GM18909 (cell line): Measurements from ENCODE around the gene HPS4.

ENCODE experiments used
- ATAC-seq: cut with Tn5 transposase; IDR thresholded peaks from one replicate; pipeline ENCODE4 v1.9.1; 2021; ENCODE audit warnings: mild to moderate bottlenecking; ENCODE audit not compliant: unreplicated experiment, poor library complexity

Gene HPS4

DNA sequence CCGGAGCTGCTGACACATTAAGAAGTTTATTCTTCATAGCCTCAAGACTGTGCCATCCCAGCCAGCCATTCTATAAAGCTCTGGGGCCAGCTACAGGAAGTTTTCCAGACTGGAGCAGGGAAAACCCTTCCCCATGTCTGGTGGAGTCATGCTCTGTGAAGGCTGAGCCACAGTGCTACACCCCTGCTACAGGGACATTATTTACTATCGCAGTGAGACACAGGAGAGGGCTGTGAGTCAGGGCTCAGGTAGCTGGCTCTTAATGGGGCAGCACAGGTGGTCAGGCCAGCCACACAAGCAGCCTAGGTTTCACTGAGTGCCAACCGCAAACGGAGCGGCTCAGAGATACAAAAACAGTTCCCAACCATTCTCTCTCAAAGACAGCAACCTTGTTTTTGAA is 12.1 kb downstream of the HPS4 start:
- no peak for ATAC-seq

GRCh38 chr22:26470807-26471206 is 12.8 kb downstream of the HPS4 start:
- ATAC-seq = no peak

- no peak for ATAC-seq
Measured at GRCh38 chr22:26466196-26466595, 17.4 kb downstream of the HPS4 start.

DNA sequence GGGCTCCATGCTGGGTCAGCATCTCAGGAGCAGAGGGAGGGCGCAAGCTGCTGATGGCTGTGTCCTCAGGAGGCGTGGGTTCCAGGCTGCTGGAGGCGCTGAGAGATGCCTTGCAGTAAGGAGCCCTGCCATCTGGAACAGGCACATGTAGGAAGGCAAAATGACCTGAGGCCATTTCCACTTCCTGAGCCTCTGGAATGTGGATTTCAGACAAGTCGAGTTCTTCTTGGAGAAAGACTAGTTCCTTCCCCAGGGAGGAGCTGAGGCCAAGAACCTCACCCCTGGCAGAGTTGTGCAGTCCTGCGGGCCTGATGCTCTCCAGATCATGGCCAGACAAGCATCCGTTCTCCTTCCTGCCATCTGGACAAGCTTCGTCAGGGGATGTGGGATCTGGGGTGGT is 19.3 kb downstream of the HPS4 start:
- ATAC-seq = no peak

DNA sequence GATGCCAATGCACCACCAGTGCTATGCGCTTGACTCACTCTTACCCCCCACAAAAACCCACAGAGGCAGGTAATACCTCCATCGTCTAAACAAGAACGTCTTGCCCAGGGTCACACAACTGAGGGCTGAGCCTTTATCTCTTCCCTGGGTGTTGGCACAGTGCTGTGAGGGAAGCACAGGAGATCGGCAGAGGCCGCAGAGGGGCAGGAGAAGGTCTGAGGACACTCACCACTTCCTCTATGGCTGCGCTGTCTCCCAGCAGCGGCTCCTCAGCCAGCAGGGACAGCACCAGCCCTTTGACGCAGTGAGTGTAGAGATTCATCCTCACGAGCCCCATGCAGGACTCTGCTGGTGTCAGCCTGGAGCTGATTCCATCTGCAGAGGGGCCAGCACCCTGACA is 19.9 kb downstream of the HPS4 start:
- no peak for ATAC-seq

DNA sequence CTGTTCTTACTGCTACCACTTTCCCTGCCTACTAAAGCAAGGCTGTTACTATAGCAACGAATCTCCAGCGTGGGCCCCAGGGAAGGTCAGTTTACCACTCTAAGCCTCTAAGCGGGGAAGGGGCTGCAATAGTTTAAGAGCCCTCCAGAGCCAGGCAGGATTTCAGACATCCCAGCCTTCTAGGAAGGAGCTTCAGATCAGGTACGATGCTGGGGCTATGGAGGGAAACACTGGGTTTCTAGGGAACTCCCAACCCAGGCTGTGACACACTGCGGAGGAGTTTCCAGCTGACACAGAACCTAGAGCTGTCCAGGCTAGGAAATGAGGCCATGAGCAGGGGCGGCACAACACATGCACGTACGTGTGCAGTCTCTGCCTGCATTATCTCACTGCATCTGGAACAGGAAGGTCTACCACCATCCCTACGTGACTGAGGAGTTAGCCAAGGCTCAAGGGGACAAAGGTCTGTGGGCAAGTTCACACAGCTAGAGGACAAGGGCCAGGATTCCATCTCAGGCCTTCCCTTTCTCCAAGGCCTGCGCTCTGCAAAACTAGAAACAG is 20.4 kb downstream of the HPS4 start:
- no peak for ATAC-seq

- no peak for ATAC-seq
Measured at GRCh38 chr22:26462641-26463040, 20.9 kb downstream of the HPS4 start.

- no peak for ATAC-seq
Measured at GRCh38 chr22:26462051-26462450, 21.5 kb downstream of the HPS4 start.

DNA sequence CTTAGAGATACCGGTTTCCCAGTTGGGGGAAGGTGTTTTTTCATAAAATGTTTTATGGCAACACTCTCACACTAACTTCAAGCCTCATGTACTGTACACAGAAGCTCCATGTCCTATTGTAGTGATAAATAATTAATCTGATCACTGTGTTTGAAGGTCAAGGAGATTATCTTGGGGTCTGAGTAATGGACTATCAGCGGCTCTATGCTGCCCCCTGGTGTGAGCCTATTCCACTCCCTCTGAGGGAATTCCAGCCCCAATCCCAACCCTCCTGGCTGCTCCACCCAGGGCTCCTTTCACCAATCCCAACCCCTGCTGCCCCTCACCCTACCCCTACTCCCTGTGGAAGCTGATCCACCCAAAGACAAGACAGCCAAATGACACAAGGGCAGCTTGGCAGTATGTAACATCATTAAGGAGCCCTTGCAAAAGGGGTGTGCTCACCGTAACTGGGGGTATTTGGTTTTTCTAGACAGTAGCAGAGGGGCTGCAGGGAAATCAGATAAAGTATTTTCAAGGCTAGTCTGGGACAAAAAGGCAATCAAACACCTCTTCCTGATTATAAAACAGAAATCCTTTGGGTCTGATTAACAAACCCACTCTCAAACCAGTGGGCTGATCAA is 22.3 kb downstream of the HPS4 start:
- ATAC-seq = no peak

GRCh38 chr22:26460202-26460601 is 23.4 kb downstream of the HPS4 start:
- ATAC-seq = no peak

DNA sequence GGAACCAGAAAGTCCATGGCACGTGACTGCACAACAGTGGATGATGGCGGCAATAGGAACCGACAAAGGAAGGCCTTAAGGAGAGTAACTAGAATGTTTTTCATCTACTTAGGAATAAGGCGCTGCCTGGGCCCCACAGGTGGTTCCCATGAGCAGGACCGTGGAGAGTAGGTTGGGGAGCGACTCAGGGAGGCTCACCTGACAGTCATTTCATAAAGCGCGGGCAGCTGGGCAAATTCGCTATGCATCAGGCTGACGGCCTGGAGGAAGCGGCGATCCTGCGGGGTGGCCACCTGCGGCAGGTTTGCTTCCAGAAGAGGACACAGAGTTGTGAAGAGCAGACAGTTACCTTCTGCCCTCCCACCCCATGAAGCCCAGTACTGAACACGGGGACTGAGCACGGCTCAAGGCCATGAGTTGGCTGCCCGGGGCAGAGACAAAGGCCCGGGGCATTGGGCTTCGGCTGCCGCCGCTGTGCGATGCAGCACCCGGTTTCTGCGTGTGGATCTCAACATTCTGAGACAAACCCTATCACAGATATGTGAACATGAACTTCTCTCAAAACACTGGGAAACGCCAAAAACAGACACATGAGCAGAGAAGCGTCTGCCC is 25.8 kb downstream of the HPS4 start:
- no peak for ATAC-seq

- no peak for ATAC-seq
Measured at GRCh38 chr22:26453812-26454500, 29.6 kb downstream of the HPS4 start.

DNA sequence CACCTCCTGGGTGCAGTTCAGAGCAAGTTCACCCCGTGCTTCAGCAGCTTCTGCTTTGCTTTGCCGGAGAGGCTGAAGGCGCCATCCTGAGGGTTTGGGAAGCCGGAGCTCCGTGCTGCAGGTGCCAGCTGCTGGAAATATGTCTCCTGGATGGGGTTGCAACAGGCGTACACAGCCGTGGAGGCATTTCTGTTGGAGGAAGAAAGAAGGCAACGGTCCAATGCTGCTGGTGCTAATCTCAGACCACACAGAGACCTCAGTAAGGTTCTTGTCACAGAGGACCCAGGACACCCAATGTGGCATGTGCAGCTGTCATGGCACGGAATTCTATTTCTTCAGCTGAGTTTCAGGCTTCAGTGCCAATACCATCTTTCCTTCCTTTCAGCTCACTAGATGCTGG is 30.4 kb downstream of the HPS4 start:
- ATAC-seq = no peak

DNA sequence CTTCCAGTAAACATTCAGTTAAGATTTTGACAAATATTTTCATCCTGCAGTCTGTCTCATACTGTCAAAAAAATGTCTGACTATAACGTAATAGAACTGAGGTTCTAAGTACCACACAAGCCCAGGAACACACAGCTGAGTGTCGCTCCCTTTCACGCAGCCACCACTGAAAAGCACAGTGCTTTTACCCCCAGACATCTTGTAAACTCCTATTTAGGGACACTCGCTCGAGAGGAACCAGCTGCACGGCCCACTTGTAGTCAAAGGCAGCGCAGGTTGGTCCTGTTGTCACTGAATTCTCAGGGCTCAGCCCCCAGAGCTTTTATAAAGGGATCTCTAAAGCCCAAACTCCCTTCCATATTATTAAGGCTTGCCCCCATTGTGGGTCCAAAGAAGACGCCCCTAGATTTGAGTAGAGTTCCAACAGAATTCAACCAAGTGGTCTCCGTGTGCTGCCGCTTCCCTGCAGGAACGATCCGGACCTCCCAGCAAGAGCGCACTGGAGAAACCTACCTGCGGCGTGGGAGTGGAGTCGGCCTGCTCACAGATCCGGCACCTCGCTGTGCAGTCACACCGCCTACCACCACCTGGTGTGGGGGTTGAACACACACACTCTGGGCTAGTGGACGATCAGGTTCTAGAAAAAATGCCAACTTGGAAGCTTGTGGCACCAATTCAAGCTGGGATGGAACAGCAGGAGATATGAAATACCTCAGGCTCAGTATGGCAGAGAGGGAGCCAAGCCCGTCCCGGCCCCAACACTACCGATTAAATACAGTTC is 31.2 kb downstream of the HPS4 start:
- no peak for ATAC-seq

DNA sequence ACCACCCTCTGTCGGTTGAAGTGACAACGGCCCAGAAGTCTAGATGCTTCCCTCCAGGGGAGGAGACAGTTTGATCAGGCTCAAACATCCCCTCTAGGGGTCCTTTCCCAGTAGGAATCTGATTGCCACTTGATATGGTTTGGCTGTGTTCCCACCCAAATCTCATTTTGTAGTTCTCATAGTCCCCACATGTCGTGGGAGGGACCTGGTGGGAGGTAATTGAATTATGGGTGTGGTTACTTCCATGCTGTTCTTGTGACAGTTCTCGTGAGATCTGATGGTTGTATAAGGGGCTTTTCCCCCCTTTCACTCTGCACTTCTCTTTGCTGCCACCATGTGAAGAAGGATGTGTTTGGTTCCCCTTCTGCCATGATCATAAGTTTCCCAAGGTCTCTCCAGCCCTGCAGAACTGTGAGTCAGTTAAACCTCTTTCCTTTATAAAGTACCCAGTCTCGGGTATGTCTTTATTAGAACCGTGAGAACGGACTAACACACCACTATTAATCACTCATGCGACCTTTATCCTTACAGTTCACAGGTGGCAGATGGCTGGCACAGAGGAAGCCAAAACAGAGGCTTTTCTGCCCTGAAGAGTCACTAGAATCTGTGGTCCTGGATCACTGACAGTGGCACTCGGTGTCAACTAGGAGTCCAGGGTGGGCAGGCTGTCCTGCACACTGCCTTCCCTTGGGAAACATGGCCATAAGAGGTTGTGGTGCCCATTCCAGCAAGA is 33.0 kb downstream of the HPS4 start:
- ATAC-seq = no peak

- ATAC-seq = no peak
Measured at GRCh38 chr22:26448941-26449340, 34.6 kb downstream of the HPS4 start.

GRCh38 chr22:26448334-26448733 is 35.2 kb downstream of the HPS4 start:
- no peak for ATAC-seq

DNA sequence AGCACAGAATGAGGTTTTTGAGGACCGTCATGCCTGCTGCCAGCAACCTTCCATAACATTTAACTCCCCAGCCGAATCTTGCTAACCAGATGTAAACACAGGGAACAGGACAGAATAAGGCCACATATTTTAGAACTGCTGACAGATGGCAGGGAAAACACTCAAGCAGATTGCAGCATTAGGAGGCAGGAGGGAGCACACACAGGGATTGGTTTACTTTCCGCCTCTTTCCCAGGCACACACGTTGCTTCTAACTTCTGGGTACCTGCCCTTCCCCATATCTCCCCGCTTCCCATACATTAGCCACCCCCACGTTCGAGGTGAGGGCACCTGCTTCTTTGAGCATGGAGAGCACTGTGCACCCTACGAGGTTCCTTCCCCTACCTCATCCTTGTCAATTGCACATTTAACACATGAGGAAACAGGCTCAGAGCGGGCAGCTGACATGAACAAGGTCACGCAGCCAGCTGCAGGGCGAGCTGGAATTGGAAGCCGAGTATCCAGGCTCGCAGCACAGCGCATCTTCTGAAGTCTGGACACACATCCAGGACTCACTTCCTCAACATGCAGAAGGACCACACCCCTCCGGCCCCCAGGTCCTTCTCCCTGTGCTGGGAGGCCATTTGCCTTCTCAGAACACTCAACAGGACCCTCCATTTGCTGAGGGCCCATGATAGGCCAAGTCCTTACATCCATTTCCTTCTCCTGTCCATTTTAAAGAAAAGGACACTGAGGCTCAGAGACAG is 35.8 kb downstream of the HPS4 start:
- ATAC-seq = no peak

DNA sequence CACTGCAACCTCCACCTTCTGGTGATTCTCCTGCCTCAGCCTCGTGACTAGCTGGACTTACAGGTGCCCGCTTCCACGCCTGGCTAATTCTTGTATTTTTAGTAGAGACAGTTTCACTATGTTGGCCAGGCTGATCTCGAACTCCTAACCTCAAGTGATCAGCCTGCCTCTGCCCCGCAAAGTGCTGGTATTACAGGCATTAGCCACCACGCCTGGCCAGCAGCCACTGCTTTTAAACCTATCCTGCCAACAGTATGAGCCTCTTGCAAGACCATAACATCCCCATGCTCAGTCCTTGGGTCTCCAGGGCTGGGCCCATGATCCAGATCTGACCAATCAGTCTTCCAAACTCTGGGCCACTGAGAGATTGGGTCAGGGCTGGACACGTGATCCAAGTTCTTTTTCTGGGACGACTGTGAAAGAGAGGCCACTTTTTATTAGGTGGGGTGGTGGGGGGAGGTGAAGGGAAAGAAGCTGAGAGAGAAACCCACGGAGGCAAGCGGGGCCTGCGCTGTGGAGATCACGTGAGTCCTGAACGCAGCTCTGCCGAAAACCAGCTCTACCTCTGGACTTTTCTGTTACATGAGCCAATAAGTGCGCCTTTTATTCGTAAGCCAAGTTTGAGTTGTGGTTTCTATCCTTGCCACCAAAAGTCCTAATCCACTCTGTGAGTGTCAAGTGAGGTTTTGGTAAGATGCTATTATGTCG is 36.6 kb downstream of the HPS4 start:
- ATAC-seq = no peak
